SKM-1 (cell line): ENCODE results near the gene UBXN7.
"Not testable (repeated sequence)": the region's sequence is repeated elsewhere in the genome, so short reads cannot be mapped to it uniquely, and the experiment has no call there.

Experiments used
- DNase-seq: peaks from one replicate; lab custom pipeline; 2025; ENCODE audit not compliant: unreplicated experiment; lab: John Stamatoyannopoulos, UW

The UBXN7 gene

DNA sequence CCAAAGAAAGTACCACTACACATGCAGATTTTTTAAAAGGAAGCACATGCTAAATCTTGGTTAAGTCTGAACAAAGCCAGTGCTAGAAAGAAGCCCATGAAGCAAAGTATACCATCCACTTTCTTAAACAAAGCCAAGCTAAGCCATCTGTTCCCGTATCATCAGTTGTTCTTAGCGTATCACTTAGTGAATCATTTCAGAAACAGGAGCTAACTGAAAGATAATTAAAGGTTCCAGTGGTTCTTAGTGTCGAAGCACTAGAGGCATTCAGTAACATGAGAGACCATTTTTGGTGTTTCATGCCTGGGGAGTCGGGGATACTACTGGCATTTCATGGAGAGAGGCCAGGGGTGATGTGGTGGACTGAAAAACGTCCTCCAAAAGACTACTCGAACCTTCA is 12.8 kb downstream of the UBXN7 start:
- no peak for DNase-seq

DNA sequence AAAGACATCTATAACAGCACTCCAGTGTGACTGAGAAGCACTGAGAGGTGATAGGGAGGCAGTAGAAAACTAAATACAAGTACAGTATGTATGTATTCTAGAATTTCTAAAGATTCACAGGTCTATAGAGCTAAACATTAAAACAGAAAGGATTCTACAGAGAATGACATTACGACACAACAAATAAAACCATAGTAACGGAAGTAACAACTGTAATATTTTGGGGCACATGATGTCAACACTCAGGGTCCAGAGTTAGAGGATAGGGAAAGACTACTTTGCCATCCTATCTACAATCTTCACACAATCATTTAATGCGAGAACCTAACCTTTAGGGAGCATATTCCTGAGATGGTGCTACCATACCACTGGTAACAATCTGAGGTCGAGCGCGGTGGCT is 13.6 kb downstream of the UBXN7 start:
- no peak for DNase-seq

DNA sequence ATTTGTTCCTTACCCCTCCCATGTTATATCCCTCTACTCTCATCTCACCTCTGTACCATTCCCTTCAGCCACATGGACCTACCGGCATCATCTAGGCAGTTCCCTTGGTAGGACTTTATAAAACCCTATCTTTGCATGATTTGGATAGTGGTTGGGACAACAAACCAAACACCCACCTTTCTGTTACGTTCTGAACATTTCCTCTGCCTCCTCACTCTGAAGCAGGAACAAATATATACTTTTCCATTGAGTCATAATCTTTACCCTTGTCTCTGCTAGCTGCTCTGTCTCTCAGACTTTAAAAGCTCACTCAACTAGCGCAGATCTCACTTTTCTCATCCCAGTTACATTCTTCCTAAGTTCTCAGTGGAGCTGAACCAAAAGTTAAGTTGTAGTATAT is 17.8 kb downstream of the UBXN7 start:
- no peak for DNase-seq

DNA sequence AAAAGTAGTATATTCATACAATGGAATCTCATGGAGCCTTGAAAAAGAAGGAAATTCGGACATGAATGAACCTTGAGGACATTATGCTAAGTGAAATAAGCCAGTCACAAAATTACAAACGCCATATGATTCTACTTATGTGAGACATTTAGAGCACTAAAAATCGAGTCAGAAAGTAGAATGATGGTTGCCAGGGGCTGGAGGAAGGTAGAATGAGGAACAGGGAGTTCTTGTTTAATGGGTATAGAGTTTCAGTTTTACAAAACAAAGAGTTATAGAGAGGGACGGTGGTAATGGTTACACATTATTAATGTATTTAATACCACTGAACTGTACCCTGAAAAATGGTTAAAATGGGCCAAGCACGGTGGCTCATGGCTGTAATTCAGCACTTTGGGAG is 19.5 kb downstream of the UBXN7 start:
- no peak for DNase-seq

DNA sequence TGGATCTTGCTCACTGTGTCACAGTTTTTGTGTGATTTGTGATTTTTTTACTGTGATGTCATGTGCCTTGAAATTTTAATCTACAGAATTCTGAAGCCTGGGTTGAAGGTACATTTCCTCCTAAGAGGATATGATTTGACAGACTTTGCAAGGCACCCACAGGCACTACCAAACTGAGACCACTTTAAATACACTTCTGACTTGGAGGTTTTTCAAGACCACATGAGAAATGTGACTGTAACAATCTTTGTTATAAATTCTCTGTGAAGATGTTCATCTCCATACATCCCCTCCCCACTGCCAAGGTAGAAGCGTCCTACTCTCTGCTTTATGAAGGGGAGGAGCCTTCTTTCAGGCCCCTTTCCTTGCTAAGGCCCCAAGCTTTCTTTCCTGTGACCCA is 22.8 kb downstream of the UBXN7 start:
- no peak for DNase-seq

DNA sequence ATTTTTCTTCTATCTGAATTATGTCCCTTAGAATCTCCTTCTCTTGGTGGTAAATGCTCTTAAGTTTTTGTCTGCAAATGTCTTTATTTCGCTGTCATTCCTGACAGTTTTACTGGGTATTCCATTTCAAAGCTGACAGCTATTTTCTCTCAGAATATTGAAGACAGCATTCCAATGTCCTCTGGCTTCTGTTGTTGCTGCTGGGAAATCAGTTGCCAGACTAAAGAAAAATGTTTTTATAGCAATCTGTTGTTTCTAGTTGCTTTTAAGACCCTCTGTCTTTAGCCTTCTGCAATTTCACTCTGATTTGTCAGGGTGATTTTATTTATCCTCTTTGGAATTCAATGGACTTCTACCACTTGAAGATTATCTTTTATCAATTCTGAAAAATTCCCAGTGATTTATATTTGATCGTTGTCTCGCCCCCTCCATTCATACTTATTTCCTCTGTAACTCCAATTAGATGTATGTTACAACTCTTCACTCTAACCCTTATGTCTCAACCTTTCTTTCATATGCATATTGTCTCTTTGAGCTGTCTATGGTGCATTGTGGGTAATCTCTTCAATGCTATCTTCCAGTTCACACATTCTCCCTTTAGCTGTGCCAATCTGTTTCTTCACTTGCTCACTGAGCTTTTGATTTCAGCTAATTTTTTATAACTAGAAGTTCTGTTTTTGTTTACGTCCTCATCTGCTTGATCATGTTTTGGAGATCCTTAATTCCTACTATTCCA is 23.5 kb downstream of the UBXN7 start:
- DNase-seq = no peak

DNA sequence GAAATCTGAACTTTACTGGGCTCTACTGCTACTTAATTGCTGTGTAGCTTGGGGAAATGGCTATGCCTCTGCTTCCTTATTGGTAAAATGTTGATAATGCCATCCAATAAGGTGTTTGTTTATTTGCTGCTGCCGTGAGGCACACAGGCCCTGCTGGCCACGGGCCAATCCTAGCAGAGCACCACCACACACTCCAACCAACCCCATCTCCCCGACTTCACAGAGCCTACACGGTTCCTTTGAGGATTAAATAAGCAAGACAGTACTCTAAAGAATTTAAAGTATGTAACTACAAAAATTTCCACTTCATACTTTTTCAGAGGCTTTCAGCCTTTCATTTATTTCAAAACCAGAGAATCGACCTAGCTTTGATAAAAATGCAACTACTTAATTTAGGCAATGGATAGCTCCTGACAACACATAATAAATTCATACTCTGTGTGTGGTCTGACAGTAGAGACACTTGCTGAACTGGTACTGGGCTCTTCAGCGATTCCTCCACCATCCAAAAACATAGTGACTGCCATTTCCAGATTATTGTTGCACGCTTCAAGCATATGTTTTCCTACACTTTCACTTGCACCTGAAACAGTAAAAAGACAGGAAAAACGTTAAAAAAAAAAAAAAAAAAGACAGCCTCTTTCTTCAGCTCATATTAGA is 25.3 kb downstream of the UBXN7 start:
- DNase-seq = no peak

DNA sequence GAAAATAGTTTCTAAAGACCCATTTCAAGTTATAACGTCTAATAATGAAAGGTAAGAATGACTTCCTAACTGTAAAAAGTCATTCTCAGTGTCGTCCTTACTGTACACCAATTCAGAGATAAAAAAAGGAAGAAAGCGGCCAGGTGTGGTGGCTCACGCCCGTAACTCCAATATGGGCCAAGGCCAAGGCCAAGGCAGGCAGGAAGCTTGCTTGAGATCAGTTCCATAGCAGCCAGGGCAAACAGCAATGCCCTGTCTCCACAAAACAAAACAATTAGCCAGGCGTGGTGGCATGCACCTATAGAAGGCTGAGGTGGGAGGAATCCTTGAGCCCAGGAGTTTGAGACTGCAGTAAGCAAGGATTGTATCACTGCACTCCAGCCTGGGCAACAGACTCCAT is 31.9 kb downstream of the UBXN7 start:
- DNase-seq = no peak

DNA sequence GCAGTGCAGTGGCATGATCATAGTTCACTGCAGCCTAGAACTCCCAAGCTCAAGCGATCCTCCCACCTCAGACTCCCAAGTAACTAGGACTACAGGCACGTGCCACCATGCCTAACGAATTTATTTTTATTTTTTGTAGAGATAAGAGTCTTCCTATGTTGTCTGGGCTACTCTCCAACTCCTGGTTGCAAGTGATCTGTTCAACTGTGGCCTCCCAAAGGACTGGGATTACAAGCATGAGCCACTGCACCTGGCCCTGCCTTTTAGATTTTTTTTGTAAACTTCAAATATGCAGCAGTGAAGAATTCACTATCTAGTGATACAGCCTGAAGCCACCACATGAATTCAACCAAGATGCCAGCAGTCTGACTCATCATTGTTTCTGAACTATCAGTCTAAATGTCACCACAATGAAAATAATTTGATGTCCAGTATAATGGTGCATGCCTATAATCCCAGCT is 32.7 kb downstream of the UBXN7 start:
- DNase-seq = no peak

DNA sequence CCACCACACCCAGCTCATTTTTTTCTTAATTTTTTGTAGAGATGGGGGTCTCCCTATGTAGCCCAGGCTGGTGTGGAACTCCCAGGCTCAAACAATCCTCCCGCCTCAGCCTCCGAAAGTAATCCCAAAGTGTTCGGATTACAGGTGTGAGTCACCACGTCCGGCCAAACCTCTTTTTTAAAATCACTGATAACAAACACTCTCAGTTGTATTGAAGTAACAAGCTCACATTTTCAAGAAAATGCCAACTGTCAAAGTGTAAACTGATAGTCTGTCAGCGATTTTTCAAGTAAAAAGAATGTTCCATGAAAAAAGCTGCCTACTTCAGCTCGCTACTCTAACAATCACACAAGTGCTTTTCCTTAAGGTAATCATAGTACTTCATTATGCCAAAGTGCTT is 33.4 kb downstream of the UBXN7 start:
- no peak for DNase-seq

DNA sequence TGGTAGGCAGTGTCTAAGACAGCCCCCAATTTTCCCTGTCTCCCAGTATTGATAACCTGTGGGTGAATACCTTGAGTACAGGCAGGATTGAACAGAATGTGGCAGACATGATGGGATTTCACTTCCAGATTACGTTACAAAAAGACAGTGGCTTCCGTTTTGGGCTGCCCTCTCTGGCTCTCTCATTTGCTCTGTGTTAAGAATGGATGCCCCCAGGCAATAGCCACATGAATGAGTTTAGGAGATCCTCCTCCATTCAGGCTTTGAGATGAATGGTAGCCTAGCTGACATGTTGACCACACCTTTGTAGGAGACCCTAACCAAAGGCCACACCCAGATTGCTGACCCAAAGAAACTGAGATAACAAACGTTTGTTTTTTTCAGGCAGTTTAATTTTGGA is 34.3 kb downstream of the UBXN7 start:
- no peak for DNase-seq

DNA sequence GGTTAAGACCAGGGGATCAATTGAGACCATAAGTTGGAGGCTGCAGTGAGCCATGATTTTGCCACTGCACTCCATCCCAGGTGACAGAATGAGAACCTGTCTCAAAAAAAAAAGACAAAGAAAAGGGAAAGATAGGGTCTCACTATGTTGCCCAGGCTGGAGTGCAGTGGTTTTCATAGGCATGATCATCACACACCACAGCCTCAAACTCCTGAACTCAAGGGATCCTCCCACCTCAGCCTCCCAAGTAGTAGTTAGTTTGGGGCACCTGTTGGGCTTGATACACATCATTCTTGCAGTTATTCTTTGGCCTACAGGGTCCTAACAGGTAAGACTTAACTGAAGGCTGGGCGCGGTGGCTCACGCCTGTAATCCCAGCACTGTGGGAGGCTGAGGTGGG is 42.1 kb downstream of the UBXN7 start:
- no peak for DNase-seq

DNA sequence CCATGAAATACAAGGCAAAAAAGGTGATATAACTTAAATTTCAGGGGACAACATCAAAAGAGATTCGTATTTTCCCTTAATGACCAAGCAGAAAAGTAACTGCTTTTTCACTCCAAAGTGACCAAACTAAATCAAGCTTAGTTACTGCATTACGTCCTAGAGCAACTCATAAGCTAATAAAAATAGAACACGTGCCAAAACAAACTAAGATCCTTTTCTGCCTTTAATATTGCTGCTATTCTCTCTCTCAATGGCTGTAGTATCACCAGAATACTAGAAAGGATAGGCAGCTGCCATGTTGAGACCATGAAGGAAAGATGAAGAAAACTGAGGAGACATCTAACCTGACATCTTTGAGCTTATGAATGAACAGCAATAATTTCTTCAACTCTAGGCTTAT is 43.3 kb downstream of the UBXN7 start:
- DNase-seq = no peak

DNA sequence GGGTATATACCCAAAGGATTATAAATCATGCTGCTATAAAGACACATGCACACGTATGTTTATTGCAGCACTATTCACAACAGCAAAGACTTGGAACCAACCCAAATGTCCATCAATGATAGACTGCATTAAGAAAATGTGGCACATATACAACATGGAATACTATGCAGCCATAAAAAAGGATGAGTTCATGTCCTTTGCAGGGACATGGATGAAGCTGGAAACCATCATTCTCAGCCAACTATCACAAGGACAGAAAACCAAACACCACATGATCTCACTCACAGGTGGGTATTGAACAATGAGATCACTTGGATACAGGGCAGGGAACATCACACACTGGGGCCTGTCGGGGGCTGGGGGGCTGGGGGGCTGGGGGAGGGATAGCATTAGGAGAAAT is 44.3 kb downstream of the UBXN7 start:
- not testable (repeated sequence) for DNase-seq

DNA sequence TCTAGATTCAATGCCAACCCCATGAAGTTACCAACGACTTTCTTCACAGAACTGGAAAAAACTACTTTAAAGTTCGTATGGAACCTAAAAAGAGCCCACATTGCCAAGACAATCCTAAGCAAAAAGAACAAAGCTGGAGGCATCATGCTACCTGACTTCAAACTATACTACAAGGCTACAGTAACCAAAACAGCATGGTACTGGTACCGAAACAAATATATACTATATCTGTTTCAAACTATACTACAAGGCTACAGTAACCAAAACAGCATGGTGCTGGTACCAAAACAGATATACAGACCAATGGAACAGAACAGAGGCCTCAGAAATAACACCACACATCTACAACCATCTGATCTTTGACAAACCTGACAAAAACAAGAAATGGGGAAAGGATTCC is 45.4 kb downstream of the UBXN7 start:
- not testable (repeated sequence) for DNase-seq

DNA sequence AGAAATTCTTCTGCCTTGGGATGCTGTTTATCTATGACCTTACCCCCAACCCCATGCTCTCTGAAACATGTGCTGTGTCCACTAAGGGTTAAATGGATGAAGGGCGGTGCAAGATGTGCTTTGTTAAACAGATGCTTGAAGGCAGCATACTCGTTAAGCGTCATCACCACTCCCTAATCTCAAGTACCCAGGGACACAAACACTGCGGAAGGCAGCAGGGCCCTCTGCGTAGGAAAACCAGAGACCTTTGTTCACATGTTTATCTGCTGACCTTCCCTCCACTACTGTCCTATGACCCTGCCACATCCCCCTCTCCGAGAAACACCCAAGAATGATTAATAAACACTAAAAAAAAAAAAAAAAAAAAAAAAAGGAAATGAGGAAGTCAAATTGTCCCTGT is 46.2 kb downstream of the UBXN7 start:
- not testable (repeated sequence) for DNase-seq

DNA sequence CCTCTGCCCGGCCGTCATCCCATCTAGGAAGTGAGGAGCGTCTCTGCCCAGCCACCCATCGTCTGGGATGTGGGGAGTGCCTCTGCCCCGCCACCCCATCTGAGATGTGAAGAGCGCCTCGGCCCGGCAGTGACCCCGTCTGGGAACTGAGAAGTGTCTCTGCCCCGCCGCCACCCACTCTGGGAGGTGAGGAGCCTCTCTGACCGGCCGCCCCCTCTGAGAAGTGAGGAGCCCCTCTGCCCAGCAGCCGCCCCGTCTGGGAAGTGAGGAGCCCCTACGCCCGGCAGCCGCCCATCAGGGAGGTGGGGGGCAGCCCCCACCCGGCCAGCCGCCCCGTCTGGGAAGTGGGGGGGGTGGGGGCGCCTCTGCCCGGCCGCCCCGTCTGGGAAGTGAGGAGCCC is 46.8 kb downstream of the UBXN7 start:
- DNase-seq = not testable (repeated sequence)

DNA sequence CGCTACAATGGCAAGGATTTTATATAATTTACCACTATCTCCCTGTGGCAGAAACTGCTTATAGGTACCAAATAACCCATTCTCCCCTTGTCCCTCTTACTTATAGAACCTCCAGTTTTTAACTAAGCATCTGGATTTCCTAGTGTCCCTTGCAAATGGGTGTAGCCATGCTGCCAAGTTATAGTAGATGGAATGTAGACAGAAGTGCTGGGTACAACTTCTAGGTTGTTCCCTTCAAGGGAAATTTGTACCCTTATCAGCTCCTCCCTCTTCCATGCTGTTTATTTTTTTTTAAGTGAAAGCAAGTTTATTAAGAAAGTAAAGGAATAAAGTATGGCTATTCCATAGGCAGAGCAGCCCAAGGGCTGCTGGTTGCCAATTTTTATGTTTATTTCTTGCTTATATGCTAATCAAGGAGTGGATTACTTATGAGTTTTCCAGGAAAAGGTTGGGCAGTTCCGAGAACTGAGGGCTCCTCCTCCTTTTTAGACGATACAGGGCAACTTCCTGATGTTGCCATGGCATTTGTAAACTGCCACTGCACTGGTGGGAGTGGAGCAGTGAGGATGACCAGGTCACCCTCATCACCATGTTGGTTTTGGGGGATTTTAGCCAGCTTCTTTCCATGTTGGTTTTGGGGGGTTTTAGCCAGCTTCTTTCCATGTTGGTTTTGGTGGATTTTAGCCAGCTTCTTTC is 53.9 kb downstream of the UBXN7 start:
- no peak for DNase-seq

DNA sequence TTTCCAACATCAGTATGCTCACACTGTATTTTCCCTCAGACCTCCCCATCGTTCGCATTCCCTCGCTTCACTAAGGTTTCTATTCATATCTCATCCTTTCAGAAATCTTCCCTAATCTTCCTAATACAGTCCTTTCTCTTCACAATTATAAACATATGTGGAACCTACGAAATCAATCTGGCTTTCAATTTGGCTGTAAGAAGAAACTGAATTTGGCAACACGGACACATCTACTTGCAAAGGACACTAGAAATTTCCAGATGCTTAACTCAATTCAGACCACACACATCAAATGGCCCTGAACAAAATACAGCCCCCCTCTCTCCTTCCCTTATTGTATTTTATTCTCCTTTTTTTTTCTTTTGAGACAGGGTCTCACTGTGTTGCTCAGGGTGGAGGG is 54.9 kb downstream of the UBXN7 start:
- no peak for DNase-seq

DNA sequence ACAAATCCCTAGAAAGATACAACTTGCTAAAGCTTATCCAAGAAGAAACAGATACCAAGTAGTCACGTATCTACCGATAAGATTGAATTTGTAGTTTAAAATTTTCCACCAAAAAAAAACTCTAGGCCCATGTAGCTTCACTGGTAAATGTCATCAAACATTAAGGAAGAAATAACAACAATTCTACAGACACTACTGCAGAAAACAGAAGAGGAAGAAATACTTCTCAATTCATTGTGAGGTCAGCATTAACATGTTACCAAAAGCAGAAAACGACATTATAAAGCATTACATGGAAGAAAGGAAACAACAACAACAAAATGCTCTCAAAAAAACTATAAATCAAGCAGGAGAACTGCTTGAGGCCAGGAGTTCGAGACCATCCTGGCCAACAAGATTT is 66.5 kb downstream of the UBXN7 start:
- no peak for DNase-seq

DNA sequence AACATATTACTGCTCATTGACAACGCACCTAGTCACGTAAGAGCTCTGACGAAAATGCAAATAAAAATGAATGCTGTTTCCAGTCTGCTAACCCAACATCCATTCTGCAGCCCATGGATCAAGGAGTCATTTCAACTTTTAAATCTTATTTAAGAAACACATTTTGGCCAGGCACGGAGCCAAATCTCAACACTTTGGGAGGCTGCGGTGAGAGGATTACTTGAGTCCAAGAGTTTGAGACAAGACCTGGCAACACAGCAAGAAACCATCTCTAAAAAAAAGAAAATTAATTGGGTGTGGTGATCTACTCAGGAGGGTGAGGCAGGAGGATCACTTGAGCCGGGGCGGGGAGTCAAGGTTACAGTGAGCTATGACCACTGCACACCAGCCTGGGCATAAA is 71.6 kb downstream of the UBXN7 start:
- no peak for DNase-seq

DNA sequence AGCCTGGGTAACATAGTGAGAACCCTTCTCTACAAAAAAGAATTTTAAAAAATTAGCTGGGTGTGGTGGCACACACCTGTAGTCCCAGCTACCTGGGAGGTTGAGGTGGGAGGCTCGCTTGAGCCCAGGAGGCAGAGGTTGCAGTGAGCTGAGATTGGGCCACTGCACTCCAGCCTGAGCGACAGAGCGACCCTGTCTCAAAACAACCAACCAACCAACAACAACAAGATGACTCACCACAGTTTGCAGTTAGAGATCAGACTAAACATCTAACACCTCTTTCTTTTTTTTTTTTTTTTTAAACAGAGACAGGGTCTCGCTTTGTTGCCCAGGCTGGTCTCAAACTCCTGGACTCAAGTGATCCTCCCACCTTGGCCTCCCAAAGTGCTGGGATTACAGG is 73.7 kb downstream of the UBXN7 start:
- not testable (repeated sequence) for DNase-seq
